GM19025 (cell line): ENCODE data around the gene BTBD8.
"Not testable (repeated sequence)": the region's sequence is repeated elsewhere in the genome, so short reads cannot be mapped to it uniquely, and the experiment has no call there.

Experiments used
- ATAC-seq: cut with Tn5 transposase; IDR thresholded peaks from one replicate; pipeline ENCODE4 v1.9.1; 2021; ENCODE audit warnings: mild to moderate bottlenecking, low read depth, moderate library complexity; ENCODE audit not compliant: unreplicated experiment

BTBD8 gene

DNA sequence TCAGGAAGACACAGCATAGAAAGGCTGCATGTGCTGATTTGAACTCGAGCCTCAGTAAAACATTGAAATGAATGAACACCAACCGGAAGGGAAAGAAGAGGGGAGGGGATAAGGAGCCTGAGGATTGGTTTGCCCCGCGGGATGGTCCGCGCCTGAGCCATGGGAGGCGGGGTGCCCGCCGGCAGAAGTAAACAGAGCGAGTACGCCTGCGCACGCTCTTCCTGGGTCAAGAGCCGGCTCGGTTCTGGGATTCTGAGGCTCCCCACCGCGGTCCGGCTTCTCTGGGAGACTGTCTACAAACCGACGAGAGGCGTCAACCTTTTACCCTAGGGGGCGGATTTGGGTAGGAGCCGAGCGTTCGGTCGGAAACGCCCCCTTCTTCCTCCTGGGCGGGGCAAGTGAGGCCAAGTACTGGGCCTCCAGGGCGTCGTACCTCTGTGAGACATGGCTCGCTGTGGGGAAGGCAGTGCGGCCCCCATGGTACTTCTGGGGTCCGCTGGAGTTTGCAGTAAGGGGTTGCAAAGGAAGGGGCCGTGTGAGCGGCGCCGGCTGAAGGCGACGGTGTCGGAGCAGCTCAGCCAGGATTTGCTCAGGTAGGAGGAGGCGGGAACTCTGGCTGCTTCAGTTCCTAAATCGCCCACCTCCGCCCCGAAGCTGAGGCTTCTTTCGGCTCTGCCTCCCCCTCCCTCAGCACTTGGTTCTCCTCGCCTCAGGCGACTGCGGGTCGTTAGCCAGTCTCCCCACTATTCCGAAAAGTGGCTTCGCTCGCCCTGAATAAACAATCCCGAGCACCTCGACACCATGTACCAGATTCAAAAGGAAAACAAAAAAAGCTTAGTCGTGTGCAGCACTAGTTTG lies at the start of gene BTBD8:
Gene BTBD8, plus strand, starts transcription at position 218 of the 858 bp plus-strand sequence. Its CDS starts 227 bp downstream, at position 445.
- ATAC-seq, result peak; percentile 96

DNA sequence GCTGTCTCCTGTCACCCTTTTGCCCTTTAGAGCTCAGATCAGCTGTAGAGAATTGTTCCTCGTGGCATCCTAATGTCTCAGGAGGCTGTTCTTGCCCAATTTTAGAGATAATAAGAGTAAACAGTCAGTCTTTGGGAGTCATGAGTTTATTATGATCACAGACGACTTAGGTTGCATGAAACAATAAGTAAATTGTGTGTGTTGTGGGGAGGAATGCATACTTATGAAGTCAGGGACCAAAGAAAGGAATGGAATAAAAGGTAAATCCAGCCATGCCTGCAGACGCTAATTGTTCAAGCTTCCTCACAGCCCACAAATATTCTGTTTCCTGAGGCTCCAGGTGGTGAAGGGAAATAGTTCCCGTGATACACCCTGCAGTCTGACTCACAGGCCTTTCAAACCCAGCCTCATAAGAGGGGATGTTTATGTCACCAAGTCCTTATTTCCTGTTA lies 49.5 kb upstream of the BTBD8 start:
- no peak for ATAC-seq

DNA sequence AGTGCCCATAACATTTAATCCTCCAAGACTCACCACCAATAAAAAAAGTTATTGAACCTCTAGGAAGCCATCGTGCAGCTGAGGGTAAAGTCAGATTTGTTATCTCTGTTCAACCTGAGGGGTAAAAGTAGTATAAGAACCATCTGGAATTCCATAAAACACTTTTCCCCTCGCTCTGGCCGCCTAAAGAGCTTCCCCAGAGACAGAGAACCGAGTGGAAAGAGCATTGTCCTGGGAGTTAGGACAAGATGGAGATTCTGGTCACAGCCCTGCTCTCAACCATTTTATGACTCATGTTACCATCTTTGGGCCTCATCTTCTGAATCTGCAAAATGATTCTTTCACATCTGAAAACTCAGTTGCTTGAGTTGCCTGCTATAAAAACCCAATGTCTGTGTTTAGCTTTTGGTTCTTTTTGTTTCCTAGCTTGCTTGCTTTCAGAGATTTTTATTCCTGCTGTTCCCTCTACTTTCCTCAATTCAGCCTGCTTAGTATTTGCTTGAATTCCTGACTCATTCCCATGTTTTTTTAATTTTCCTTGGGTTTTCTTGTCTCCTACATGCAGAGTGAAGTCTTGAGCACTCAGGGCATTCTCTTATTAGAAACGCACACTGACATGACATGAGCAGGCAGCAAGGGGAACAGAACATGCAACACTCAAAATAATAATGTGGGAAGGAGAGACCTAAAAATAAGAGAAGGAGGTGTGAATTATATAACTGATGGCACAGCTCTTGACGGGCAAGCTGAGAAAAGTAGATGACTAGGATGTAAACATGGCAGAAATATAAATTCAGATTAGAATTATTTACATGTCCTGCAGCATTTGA lies 48.6 kb upstream of the BTBD8 start:
- ATAC-seq, result no peak

DNA sequence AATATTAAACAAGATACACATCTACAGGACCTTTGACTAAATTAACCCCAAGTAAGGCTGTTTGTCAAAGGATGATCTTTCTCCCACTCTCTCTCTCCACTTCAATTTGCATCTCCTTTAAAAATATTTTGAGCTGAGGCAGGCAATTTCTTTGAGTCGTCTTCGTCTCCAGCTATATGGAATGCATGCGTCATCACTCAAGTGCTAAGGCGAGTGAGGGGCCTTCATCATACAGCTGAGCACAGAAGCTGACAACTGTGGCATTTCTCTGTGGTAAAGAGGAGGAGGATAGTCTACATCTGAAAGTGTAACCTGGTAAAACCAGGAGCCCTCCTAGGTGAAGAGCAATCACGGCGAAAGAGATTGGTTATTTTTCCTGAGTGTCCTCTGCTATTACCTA lies 42.7 kb upstream of the BTBD8 start:
- no peak for ATAC-seq

DNA sequence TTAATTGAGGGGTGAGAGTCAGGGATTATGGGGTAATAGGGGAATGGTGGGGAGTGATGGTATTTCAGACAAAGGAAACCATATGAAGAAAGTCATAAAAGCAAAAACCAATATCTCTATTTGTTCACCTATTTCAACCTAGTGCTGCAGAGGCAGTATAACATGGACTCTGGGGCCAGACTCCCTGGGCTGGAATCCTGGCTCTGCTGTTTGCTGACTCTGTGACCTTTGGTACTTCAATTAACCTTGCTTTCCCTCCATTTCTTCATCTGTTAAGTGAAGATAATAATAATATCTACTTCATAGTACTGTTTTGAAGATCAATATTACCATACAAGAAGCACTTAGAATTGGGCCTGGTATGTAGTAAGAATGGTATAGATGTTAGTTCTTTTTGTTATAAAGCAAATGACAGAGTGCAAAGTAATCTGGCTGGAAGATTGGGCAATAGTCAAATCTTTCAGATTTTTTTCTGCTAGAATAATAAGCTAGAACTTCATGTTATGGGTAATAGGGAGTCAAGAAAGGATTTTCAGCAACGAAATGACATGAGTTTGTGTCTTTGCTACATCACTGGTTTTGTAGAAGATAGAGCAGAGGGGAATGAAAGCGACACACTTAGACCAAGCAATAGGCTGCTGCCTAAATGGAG lies 41.3 kb upstream of the BTBD8 start:
- ATAC-seq, result no peak

DNA sequence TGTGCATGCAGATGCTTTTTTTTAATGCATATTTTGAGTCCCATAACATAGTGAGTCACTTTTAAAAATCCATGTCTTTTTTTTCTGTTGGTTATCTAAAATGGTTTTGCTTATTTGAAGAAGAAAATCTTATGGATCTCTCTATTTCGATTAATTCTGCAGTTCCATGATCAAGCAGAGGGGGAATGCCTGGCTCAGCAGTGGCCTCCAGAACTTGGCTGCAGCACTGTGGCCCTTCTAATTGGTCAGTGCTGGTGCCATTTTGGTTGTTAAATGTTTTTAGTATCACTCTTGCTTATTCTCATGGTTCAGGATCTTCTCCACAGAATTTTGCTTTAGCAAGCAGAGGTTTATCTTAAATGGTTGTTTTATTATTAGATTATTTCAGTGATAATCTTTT lies 39.2 kb upstream of the BTBD8 start:
- no peak for ATAC-seq

DNA sequence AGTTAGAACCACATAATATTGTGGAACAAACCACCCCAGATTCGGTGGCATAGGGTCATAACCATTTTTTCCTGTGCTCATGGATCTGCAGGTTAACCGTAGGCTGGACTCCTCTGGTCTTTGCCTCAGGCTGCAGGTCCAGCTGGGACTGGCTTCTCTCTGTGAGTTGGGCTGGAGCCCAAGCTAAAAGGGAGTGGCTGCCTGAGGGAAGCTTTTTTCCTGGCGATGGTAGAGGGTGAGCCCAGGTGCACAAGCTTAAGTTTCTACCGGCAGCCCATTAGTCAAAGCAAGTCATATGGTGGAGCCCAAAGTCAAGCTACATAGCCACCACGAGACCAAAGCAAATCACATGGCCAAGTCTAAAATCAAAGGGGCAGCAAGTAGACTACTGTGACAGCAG lies 36.5 kb upstream of the BTBD8 start:
- ATAC-seq, result no peak

DNA sequence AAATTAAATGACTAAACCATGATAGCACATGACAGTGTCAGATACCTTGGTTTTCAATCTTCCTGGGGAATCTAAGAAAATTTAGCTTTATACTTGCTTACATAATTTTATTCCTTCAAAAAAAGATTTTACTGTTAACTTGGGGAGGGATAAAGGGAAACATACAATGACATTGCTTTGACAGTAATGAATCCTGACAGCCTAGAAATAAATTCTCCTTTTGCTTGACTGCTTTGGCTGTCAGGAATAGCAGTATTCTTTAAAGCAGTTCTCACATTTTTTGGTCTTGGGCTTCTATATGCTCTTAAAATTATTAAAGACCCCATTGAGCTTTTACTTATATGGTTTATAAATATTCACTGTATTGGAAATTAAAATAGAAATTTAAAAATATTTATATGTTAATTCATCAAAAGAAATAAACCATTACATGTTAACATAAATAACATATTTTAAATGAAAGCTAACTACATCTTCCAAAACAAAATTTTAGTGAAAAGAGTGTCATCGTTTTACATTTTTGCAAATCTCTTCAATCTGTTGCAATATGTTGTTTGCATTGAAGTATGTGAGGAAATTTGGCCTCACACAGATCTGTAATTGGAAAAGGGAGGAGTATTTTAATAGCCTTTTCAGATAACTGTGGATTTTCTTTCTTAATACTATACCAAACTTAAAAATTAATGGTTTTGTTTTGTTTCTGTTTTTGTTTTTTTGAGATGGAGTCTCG lies 34.2 kb upstream of the BTBD8 start:
- no peak for ATAC-seq

DNA sequence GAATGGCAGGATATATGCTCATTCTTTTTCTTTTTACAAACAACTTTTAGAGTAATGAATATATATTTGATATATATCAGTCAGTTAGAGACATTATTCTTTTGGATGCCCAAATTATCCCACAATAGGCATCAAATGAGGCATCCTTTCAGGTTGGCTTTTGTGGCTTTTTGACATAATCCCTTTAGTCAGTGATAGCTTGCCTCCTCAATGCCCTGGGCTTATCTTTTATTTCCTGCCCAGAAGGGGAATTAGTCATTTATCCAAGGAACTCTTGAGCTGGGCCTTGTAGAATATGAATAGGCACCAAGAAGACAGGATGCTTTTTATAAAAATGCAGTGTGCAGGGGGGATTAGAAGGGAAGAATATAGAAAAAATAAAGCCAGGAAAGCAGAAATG lies 28.2 kb upstream of the BTBD8 start:
- ATAC-seq, result no peak

DNA sequence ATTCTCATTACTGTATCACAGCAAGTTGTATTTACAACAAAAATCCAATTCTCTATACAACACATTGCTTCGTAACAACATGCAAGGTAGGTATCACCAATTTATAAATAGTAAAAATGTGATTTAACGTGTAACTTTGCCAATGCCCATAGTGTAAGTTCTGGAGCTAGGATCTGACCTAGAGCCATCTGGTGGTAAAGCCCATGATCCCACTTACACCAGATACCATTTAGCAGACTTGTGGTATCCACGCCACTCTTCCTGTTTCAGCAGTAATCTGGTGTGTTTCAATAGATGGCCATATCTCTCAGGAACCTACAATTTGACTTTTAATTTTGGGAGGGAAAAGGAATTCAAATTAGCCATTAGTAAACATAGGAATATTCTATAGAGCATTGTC lies 15.1 kb upstream of the BTBD8 start:
- no peak for ATAC-seq

DNA sequence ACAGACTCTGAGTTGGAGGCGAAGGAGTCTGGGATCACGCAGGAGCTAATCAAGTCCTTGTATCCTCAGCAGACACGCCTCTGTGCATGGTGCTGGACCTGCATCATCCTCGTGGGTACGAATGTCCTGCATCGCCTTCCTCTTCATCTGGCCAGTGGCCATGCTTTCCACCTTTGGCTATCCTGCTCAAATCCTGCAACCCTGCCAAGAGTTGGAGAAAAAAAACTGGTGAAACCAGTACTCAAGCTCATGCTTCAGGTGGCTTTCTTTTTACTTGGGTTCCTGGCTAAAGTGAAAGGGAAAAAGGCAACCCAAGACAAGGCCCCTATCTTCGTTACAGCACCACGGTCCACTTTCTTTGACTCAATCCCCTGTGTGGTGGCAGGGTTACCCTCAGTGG lies 13.8 kb upstream of the BTBD8 start:
- no peak for ATAC-seq

DNA sequence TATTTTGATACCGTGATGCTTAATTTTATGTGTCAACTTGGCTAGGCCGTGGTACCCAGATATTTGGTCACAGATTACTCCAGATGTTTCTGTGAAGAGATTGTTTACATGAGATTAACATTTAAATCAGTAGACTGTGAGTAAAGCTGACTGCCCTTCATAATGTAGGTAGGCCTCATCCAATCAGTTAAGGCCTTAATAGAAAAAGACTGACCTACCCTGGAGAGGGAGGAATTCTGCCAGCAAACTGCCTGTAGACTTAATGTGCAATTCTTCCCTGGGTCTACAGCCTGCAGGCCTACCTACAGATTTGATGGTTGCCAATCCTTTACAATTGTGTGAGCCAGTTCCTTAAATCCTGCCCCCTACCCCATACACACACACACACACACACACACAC lies 9.3 kb upstream of the BTBD8 start:
- ATAC-seq, result no peak

DNA sequence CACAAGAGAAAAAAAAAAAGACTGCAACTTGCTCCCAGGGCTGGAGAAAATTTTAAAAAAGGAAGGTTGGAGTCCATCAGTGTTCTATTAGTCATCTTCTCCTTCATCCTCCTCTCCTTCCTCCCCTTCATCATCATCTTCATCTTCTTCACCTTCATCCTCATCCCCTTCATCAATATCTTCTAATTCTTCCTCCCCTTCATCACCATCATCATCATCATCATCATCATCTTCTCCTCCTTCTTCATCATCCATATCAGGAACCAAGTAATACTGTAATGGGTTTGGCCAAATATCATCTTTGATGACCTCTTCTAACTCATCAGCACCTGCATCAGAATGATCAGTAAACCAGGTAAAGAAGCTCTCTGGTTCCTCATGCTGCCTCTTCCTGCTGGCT lies 5.7 kb upstream of the BTBD8 start:
- ATAC-seq, result not testable (repeated sequence)

DNA sequence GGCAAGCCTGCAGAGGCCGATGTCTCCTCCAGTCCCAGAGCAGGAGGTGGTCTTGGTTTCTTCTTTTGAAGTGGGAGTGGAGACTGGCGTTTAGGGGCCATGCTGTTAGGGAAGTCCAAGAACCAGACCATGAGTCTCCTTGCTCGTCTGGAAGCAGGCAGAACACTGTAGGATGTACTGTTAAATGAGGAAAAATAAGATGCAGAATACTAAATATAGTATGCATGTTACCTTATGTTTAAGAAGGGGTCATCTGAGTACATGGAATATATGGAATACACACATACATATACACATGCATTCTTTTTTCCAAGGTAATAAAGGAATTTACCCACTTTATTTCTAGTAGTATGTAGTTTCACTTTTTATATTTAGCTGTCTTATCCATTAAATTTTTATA lies 4.8 kb upstream of the BTBD8 start, which contains the start of gene SETSIP:
Gene SETSIP, minus strand, starts transcription at position 101 of the 400 bp plus-strand sequence. Its CDS starts 0 bp downstream, at position 101.
- no peak for ATAC-seq

DNA sequence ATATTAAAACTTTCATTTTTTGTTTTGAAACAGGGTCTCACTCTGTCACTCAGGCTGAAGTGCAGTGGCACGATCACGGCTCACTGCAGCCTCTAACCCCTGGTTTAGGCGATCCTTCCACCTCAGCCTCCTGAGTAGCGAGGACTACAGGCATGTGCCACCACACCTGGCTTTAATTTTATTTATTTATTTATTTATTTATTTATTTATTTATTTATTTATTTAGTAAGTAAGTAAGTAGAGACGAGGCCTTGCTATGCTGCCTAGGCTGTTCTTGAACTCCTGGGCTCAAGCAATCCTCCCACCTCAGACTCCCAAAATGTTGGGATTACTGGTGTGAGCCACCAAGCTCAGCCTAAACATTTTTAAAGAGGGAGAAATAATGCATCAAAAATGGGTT lies 3.8 kb upstream of the BTBD8 start:
- ATAC-seq, result no peak

DNA sequence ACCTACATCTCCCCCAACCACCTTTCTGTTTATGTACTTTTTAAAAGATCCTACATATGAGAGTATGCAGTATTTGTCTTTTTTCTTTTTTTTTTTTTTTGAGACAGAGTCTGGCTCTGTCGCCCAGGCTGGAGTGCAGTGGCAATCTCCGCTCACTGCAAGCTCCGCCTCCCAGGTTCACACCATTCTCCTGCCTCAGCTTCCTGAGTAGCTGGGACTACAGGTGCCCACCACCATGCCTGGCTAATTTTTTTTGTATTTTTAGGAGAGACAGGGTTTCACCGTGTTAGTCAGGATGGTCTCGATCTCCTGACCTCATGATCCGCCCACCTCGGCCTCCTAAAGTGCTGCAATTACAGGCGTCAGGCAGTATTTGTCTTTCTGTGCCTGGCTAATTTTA lies 2.1 kb upstream of the BTBD8 start:
- ATAC-seq, result not testable (repeated sequence)

DNA sequence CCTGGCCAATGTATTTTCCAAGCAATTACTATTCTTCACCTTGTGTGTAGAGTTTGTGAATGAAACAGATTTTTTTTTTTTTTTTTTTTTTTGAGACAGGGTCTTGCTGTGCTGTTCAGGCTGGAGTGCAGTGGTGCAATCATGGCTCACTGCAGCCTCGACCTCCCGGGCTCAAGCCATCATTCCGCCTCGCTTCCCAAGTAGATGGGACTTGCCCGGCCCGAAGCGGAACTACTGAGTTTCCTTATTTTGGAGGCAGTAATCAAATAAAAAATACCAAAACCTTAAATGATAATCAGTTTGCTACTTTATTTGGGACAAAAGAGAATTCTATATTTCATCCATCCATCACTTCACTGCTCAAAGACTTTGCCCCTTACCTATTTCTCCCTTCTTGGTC lies 704 bp upstream of the BTBD8 start:
- ATAC-seq, result no peak

DNA sequence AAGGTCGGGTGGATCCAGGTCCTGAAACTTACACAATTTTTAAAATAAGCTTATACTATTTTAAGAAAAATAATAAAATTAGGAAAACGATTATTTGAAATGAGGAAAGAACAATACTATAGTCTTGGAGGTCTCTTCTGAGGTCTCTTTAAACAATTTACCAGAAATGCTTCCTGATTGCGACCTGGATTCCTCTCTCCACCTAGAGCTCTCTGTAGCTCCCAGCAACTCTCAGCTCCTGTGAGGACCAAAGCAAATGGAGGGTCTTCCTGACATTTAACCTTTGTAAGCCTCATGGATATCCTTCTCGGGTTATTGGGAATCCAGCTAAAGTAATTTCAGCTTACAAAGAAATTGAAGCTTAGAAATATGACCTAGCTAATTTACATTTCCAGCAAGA lies 886 bp downstream of the BTBD8 start:
- no peak for ATAC-seq

DNA sequence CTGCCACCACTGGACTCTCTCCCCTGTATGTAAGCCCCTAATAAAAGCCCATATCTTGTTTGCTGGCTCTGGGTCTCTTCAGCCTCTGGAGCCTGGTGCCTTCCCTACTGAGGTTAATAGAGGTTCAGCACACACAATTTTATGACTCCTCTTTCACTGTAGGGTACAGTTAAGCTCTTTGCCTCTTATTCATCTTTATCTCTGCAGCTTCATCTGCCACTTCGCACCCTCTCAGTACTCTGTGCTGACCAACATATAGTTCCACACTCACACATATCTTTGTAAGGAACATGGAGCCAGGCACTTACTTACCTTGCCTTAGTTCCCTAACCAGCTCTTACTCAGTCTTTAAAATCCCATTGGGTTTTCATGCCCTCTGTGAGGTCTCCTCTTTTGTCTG lies 4.5 kb downstream of the BTBD8 start:
- no peak for ATAC-seq

DNA sequence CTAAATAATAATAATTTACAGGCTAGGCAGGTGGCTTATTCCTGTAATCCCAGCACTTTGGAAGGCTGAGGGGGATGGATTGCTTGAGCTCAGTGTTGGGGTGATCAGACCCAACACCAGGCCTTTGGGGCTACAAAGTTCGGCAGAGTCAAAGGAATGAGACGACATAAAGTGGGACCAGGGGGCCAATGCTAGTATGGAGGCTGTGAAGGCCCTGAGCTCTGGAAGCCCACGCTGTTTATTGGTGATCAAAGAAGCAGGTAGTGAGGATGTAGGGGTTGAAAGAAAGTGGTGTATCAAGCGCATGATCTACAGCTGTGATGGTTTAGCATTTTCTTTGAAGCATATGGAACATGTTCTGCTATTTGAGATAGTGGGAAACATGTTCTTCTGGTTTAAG lies 5.6 kb downstream of the BTBD8 start:
- no peak for ATAC-seq
